NOMO-1 (cell line): Measurements from ENCODE around the gene SCLY.
"Not testable (repeated sequence)": the region's sequence is repeated elsewhere in the genome, so short reads cannot be mapped to it uniquely, and the experiment has no call there.

Experiments
- DNase-seq, 2 experiments: peaks; one replicate each; lab custom pipeline; 2025; ENCODE audit not compliant: unreplicated experiment in 2 of 2; lab: John Stamatoyannopoulos, UW

SCLY gene, protein sequence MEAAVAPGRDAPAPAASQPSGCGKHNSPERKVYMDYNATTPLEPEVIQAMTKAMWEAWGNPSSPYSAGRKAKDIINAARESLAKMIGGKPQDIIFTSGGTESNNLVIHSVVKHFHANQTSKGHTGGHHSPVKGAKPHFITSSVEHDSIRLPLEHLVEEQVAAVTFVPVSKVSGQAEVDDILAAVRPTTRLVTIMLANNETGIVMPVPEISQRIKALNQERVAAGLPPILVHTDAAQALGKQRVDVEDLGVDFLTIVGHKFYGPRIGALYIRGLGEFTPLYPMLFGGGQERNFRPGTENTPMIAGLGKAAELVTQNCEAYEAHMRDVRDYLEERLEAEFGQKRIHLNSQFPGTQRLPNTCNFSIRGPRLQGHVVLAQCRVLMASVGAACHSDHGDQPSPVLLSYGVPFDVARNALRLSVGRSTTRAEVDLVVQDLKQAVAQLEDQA

DNA sequence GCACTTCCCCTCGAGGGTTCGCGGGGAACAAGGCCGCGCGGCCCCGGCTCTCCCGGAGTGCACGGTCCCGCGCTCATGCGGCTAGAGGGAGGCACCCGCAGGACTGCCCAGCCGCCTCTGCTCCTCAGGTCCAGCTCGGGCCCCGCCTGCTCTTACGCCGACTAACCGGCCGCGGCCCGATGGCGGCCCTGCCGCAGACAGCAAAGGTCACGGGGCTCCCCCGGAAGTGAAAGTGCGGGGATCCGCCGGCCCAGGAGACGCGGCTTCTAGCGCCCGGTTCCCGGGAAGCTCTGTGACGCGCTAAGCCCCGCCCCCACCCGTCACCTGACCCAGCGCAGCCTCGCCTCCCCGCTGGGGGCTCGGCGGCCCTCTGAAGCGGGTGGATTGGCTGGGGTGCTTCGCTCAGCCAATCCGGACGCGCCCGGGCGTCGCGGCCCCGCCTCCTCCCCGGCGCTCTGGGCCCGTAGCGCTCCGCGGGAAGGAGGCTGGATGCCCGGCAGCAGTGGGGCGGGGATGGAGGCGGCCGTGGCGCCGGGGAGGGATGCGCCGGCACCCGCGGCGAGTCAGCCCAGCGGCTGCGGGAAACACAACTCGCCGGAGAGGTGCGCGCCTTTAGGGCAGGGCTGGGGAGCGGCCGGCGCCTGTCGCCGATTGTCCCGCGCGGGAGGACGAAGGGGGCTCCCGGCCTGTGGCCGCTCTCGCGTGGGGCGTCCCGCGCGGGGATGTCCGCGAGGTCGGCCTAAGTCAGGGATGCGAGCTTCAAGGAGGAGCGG lies at the start of gene SCLY:
Gene SCLY, plus strand, starts transcription at position 460 of the 773 bp plus-strand sequence. Its CDS starts 54 bp downstream, at position 514.
- peak; percentile 91 to 97 for DNase-seq

GRCh38 chr2:238013806-238014205 lies 47.0 kb upstream of the SCLY start:
- no peak for DNase-seq

GRCh38 chr2:238015705-238016104 lies 45.1 kb upstream of the SCLY start:
- DNase-seq = no peak

GRCh38 chr2:238016526-238016925 lies 44.3 kb upstream of the SCLY start:
- no peak for DNase-seq

DNA sequence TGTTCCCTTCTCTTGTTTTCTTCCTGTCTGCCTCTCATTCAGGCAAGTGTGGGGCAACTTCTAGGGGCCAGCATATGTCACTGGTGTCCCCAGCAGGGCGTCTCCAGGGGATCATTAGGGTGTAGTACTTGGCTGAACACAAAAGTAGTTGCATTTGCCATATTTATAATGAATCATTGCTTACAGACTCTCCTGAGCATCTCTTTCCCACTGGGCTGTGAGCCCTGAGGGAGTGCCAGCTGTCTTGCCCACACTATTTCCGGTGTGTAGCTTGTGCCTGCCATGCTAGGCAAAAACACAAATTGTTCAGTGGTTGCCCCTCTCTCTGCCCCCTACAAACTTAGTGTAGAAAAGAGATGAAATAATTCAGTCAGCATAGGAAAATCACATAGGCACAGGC lies 40.8 kb upstream of the SCLY start:
- DNase-seq = no peak

GRCh38 chr2:238020816-238021215 lies 40.0 kb upstream of the SCLY start:
- no peak for DNase-seq

- DNase-seq = no peak
These were observed 39.5 kb upstream of the SCLY start for GRCh38 chr2:238021327-238021726.

GRCh38 chr2:238022594-238023157 lies 38.1 kb upstream of the SCLY start:
- no peak for DNase-seq

- no peak for DNase-seq
These were observed 37.2 kb upstream of the SCLY start for GRCh38 chr2:238023608-238024007.

- no peak for DNase-seq
These were observed 35.8 kb upstream of the SCLY start for GRCh38 chr2:238024986-238025385.

DNA sequence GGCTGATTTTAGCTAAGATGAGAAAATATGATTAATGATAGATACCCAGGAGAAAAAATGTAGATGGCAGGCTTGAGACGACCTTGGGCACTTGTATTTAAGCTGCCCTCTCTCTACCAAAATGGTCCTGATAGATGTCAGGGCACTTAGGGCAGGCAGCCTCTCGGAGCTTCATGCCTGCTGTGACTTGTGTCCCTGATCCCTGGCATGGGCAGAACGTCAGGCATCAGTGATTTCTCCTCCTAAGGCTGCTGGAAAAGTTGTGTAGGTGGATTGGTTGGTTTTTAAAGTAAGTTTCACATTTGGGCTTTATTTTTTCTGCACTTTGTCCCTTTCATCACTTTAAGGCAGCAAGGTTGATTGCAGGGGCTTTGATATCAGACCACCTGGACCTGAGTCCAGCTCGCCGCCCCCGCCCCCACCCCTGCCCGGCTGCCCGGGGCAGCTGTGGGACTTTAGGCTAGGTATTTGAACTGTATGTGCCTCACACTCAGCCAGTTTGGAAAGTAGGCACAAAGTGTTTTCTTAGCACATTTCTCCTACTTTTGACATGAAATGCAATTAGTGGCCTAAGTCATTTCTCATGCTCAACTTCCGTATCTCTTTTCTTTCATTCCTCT lies 35.0 kb upstream of the SCLY start:
- no peak for DNase-seq

GRCh38 chr2:238027058-238027457 lies 33.7 kb upstream of the SCLY start:
- DNase-seq = no peak

- peak in 1 of 2 experiments; percentile 2 for DNase-seq
These were observed 33.0 kb upstream of the SCLY start for GRCh38 chr2:238027591-238028415.

DNA sequence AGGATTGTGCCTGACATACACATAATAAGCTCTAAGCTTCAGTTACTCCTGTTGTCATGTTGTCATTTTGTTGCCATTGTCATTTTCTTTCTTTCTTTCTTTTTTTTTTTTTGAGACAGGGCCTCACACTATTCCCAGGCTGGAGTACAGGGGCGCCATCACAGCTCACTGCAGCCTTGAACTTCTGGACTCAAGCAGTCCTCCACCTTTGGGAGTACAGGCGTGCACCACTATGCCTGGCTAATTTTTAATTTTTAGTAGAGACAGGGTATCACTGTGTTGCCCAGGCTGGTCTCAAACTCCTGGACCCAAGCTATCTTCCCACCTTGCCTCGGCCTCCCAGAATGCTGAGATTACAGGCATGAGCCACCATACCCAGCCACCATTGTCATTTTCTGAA lies 30.9 kb upstream of the SCLY start:
- DNase-seq = no peak

GRCh38 chr2:238030422-238031155 lies 30.2 kb upstream of the SCLY start:
- DNase-seq = no peak

- no peak for DNase-seq
These were observed 29.1 kb upstream of the SCLY start for GRCh38 chr2:238031751-238032150.

- no peak for DNase-seq
These were observed 28.0 kb upstream of the SCLY start for GRCh38 chr2:238032755-238033337.

DNA sequence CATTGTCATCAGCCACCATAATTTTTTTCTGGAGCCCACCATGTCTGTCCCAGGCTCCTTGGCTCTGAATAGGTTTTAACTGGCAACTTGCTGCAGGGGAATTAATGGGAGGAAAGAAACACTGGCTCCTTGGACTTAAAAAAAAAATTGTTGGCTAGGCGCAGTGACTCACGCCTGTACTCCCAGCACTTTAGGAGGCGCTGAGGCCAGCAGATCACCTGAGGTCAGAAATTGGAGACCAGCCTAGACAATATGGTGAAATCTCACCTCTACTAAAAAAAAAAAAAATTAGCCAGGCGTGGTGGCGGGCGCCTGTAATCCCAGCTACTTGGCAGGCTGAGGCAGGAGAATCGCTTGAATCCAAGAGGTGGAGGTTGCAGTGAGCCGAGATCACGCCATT lies 26.8 kb upstream of the SCLY start:
- not testable (repeated sequence) for DNase-seq

- DNase-seq = no peak
These were observed 22.6 kb upstream of the SCLY start for GRCh38 chr2:238038203-238038602.
